NCI-H146 (cell line): ENCODE results near the gene HPSE2.

Experiments
- DNase-seq: peaks from one replicate; lab custom pipeline; 2025; lab: John Stamatoyannopoulos, UW

HPSE2 gene

GRCh38 chr10:98410759-98411158 lies 824.9 kb downstream of the HPSE2 start:
- DNase-seq, result no peak

- no peak for DNase-seq
These were observed 825.4 kb downstream of the HPSE2 start for GRCh38 chr10:98410135-98410743.

GRCh38 chr10:98408799-98409198 lies 826.9 kb downstream of the HPSE2 start:
- no peak for DNase-seq

GRCh38 chr10:98407744-98408241 lies 827.9 kb downstream of the HPSE2 start:
- DNase-seq, result no peak
